Measurements from ENCODE around the gene BRD4.

BRD4 gene

GRCh38 chr19:15291548-15292021 is 40.8 kb downstream of the BRD4 start:
- no peak for DNase-seq (ENCODE audit: extremely low read depth in 1 of 2, low read depth in 1 of 2)

- DNase-seq (ENCODE audit: extremely low read depth in 1 of 2, low read depth in 1 of 2): no peak
These were observed 41.2 kb downstream of the BRD4 start for GRCh38 chr19:15291089-15291488.

GRCh38 chr19:15290166-15290565 is 42.2 kb downstream of the BRD4 start:
- no peak for DNase-seq (ENCODE audit: extremely low read depth in 1 of 2, low read depth in 1 of 2)

- no peak for DNase-seq (ENCODE audit: extremely low read depth in 1 of 2, low read depth in 1 of 2)
These were observed 42.7 kb downstream of the BRD4 start for GRCh38 chr19:15289673-15290072.

GRCh38 chr19:15288146-15288963 is 44.0 kb downstream of the BRD4 start:
- no peak for DNase-seq (ENCODE audit: extremely low read depth in 1 of 2, low read depth in 1 of 2)

- DNase-seq (ENCODE audit: extremely low read depth in 1 of 2, low read depth in 1 of 2): no peak
These were observed 44.8 kb downstream of the BRD4 start for GRCh38 chr19:15287496-15287895.

- DNase-seq (ENCODE audit: extremely low read depth in 1 of 2, low read depth in 1 of 2): no peak
These were observed 45.5 kb downstream of the BRD4 start for GRCh38 chr19:15286688-15287365.

- DNase-seq (ENCODE audit: extremely low read depth in 1 of 2, low read depth in 1 of 2): no peak
These were observed 46.3 kb downstream of the BRD4 start for GRCh38 chr19:15285896-15286591.

- DNase-seq (ENCODE audit: extremely low read depth in 1 of 2, low read depth in 1 of 2): no peak
These were observed 47.4 kb downstream of the BRD4 start for GRCh38 chr19:15284896-15285295.

GRCh38 chr19:15284091-15284490 is 48.2 kb downstream of the BRD4 start:
- no peak for DNase-seq (ENCODE audit: extremely low read depth in 1 of 2, low read depth in 1 of 2)

GRCh38 chr19:15283141-15283883 is 49.0 kb downstream of the BRD4 start:
- no peak for DNase-seq (ENCODE audit: extremely low read depth in 1 of 2, low read depth in 1 of 2)

- DNase-seq (ENCODE audit: extremely low read depth in 1 of 2, low read depth in 1 of 2): no peak
These were observed 50.0 kb downstream of the BRD4 start for GRCh38 chr19:15282311-15282705.

- no peak for DNase-seq (ENCODE audit: extremely low read depth in 1 of 2, low read depth in 1 of 2)
These were observed 51.2 kb downstream of the BRD4 start for GRCh38 chr19:15280915-15281683.

GRCh38 chr19:15280048-15280725 is 52.2 kb downstream of the BRD4 start:
- no peak for DNase-seq (ENCODE audit: extremely low read depth in 1 of 2, low read depth in 1 of 2)

- DNase-seq (ENCODE audit: extremely low read depth in 1 of 2, low read depth in 1 of 2): no peak
These were observed 52.9 kb downstream of the BRD4 start for GRCh38 chr19:15279326-15279904.

- no peak for DNase-seq (ENCODE audit: extremely low read depth in 1 of 2, low read depth in 1 of 2)
These were observed 55.6 kb downstream of the BRD4 start for GRCh38 chr19:15276620-15277215.

- DNase-seq (ENCODE audit: extremely low read depth in 1 of 2, low read depth in 1 of 2): no peak
These were observed 57.9 kb downstream of the BRD4 start for GRCh38 chr19:15274477-15274876.

- DNase-seq (ENCODE audit: extremely low read depth in 1 of 2, low read depth in 1 of 2): no peak
These were observed 62.5 kb downstream of the BRD4 start for GRCh38 chr19:15269806-15270205.

- DNase-seq (ENCODE audit: extremely low read depth in 1 of 2, low read depth in 1 of 2): no peak
These were observed 63.4 kb downstream of the BRD4 start for GRCh38 chr19:15268928-15269253.

Measured in activated CD8-positive, alpha-beta memory T cell treated with anti-CD3 and anti-CD28 coated beads for 1 hour (primary cell).